Measurements from ENCODE around the gene SERGEF. TPM values are rescaled to one million over a fixed set of nuclear protein-coding genes. Genes with fewer than 3 reads are reported as not detected.

SERGEF gene
- 10 to 100 TPM; 30.4 to 38.8 TPM for total RNA-seq

GRCh38 chr11:18012906-18013781, at the start of gene SERGEF:
Gene SERGEF (minus strand): TSS chr11:18013047. CDS start chr11:18013010, 37 bp downstream.
- H3K36me3 Mint-ChIP-seq = peaks cover 2% of the 10 kb centered on the region
- H3K27me3 Mint-ChIP-seq = no peaks in the 10 kb centered on the region
- peak; percentile 95 for DNase-seq
- H3K27ac Mint-ChIP-seq = peak within 1 kb of the TSS; percentile 98
- peak; percentile 94 for ATAC-seq
- peak within 1 kb of the TSS; percentile 86 for H3K4me3 Mint-ChIP-seq
- no peaks in the 10 kb centered on the region for H3K9me3 Mint-ChIP-seq (ENCODE audit: low read depth)
- CTCF ChIA-PET = interaction anchor here (1.0 to 2.6 kb wide), 8 partner anchors 16 to 708 kb away, joined by 3 to 10 read pairs (median 4); partner anchors contain the start of gene SAAL1
- H3K4me1 Mint-ChIP-seq = peaks cover 33% of the 10 kb centered on the region

- H3K36me3 Mint-ChIP-seq = no peaks in the 10 kb centered on the region
- H3K27me3 Mint-ChIP-seq = peaks cover under 1% of the 10 kb centered on the region
- ATAC-seq (no peak), DNase-seq (no peak)
- H3K9me3 Mint-ChIP-seq (ENCODE audit: low read depth) = no peaks in the 10 kb centered on the region
- H3K4me3 Mint-ChIP-seq = no peak overlapping the region
- H3K4me1 Mint-ChIP-seq = no peaks in the 10 kb centered on the region
- CTCF ChIA-PET = no interaction called here
- H3K27ac Mint-ChIP-seq = no peak overlapping the region
These were observed 48.5 kb upstream of the SERGEF start for GRCh38 chr11:18061351-18061750.

DNA sequence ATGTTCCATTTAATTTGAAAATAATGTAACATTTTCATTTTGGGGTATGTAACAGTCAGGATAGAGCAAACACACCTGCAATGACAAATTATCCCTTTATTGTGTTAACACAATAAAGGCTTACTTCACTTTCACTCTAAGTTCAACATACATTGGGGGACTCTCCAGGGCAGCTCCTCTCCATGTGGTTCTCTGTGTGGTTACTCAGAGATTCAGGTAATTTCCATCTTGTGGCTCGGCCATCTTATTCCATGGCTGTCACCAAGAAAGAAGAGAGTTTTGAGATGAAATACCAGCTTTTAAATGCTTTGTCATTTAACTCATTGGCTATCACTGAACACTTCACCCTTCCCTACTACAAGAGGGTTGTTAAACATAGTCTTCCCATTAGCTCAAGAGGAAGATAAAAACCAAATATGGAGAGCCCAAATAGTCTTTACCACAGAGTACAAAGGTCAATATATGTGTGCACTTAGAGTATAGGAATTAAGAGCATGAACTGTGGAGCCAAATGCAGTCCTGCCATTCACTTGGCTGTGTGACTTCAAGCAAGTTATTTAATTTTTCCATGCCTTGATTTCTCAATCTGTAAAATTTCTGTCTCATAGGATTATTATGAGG, 43.8 kb upstream of the SERGEF start:
- Mint-ChIP-seq H3K9me3 (ENCODE audit: low read depth) (no peaks in the 10 kb centered on the region), H3K27ac (no peak overlapping the region), H3K36me3 (no peaks in the 10 kb centered on the region), H3K27me3 (peaks cover 2% of the 10 kb centered on the region), H3K4me1 (no peaks in the 10 kb centered on the region), H3K4me3 (no peak overlapping the region)
- CTCF ChIA-PET = no interaction called here
- ATAC-seq (no peak), DNase-seq (no peak)

GRCh38 chr11:18054511-18055103, 41.8 kb upstream of the SERGEF start:
- Mint-ChIP-seq H3K4me3 (no peak overlapping the region), H3K4me1 (no peaks in the 10 kb centered on the region), H3K36me3 (no peaks in the 10 kb centered on the region), H3K27ac (no peak overlapping the region), H3K27me3 (peaks cover 6% of the 10 kb centered on the region), H3K9me3 (ENCODE audit: low read depth) (no peaks in the 10 kb centered on the region)
- CTCF ChIA-PET = no interaction called here
- DNase-seq = no peak
- no peak for ATAC-seq

DNA sequence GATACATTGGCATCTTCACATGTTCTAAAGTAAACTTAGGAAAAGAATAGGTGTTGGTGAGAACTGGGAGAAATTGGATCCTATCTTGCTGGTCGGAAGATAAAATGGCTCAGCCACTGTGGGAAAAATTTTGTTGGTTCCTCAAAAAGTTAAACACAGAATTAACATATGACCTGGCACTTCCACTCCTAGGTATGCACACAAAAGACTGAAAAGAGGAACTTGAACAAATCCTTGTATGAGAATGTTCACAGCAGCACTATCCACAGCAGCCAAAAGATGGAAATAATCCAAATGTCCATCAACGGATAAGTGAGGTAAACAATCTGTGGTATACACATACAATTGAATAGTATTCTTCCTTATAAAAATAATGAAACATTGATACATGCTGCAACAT, 38.0 kb upstream of the SERGEF start:
- Mint-ChIP-seq H3K9me3 (ENCODE audit: low read depth) (no peaks in the 10 kb centered on the region), H3K27ac (no peak overlapping the region), H3K4me1 (no peaks in the 10 kb centered on the region), H3K27me3 (peaks cover 35% of the 10 kb centered on the region), H3K4me3 (no peak overlapping the region), H3K36me3 (no peaks in the 10 kb centered on the region)
- DNase-seq (no peak), ATAC-seq (no peak)
- CTCF ChIA-PET = no interaction called here

DNA sequence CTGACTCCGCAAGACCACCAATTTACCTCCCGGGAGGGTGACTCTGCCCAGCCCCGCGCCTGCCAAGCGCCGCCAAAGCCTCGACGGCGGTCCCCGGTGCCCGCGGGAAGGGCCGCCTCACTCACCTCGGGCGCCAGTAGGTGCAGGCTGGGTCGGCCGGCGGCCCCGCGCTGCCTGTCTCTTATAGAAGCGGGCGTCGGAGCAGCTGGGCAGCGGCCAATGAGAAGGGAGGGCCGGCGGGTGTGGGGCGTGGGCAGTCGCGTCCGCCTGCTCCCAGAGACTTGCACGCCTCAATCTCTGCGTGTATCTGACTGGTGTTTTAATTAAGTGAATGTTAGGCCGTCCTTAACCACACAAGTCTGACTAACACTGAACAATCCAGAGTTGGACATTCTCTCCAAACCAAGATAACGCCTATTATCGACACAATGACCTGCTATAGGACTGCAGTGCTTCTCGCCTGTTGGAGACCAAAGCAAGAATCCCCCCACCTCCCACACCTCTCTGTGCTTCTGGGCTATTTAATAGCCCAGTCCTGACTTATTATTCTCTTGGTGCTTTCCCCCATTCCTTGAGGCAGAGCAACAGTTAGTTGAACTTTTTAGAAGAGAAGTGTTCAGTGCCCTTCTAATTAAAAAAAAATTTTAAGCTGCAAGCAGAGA, 33.4 kb upstream of the SERGEF start, which contains the start of gene TPH1:
TSS of gene TPH1 (minus strand) at position 154 of the 662 bp plus-strand sequence. CDS start 5,507 bp downstream, outside the sequence.
- Mint-ChIP-seq H3K36me3 (no peaks in the 10 kb centered on the region), H3K27me3 (peaks cover 64% of the 10 kb centered on the region), H3K27ac (no peak within 1 kb of the TSS), H3K4me1 (no peaks in the 10 kb centered on the region), H3K9me3 (ENCODE audit: low read depth) (no peaks in the 10 kb centered on the region), H3K4me3 (no peak within 1 kb of the TSS)
- no peak for DNase-seq
- ATAC-seq = no peak
- CTCF ChIA-PET = interaction anchor here (0.5 kb wide), 1 partner anchor 457 kb away, joined by 4 read pairs; no protein-coding TSS in a partner anchor

DNA sequence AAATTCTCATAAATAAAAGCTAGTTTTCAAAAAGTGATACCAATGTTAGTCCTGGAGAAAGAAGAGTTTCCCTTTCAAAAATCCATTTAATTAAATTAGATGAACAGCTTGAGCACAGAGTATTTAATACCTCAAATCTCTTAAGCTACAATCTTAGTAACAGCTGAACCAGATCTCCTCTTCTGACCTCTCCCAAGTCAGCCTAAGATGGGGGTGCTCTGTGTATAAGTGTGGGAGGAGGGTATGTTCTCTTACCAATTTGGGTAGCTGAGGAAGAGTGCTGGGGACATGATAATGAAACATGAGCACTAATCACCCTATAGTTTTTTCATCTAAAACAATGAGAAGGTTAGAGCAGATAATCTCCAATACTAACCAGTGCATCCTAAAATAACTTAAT, 23.6 kb upstream of the SERGEF start:
- no peak overlapping the region for H3K27ac Mint-ChIP-seq
- ATAC-seq (no peak), DNase-seq (no peak)
- no peaks in the 10 kb centered on the region for H3K9me3 Mint-ChIP-seq (ENCODE audit: low read depth)
- H3K27me3 Mint-ChIP-seq = peaks cover 4% of the 10 kb centered on the region
- no peak overlapping the region for H3K4me3 Mint-ChIP-seq
- CTCF ChIA-PET = interaction anchor here (0.6 kb wide), 1 partner anchor 10 kb away, joined by 4 read pairs; no protein-coding TSS in a partner anchor
- H3K4me1 Mint-ChIP-seq = no peaks in the 10 kb centered on the region
- no peaks in the 10 kb centered on the region for H3K36me3 Mint-ChIP-seq

- ATAC-seq (no peak), DNase-seq (no peak)
- no peaks in the 10 kb centered on the region for H3K27me3 Mint-ChIP-seq
- CTCF ChIA-PET = no interaction called here
- H3K4me3 Mint-ChIP-seq = no peak overlapping the region
- H3K4me1 Mint-ChIP-seq = peaks cover 8% of the 10 kb centered on the region
- no peak overlapping the region for H3K27ac Mint-ChIP-seq
- no peaks in the 10 kb centered on the region for H3K36me3 Mint-ChIP-seq
- no peaks in the 10 kb centered on the region for H3K9me3 Mint-ChIP-seq (ENCODE audit: low read depth)
These were observed 14.6 kb upstream of the SERGEF start for GRCh38 chr11:18027475-18027874.

DNA sequence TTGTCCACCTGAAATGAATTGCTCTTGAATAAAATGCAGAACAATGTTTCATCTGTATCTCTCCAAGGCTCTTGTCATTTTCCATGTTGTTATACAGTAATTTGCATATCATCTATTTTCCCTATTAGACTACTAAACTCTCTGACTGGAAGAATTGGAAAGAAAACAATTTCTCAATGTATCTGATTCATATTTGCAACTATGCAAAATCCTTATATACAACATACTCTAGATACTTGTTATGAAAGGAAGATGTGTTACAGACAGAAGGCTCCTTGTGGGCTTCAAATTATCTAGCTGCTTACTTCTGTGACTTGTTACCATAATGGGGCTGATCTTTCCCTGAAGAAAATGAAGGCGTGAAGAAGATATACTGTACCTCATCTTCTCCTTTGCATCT, 9.6 kb upstream of the SERGEF start:
- DNase-seq (no peak), ATAC-seq (no peak)
- H3K9me3 Mint-ChIP-seq (ENCODE audit: low read depth) = no peaks in the 10 kb centered on the region
- H3K4me1 Mint-ChIP-seq = peaks cover 4% of the 10 kb centered on the region
- no peaks in the 10 kb centered on the region for H3K36me3 Mint-ChIP-seq
- no peaks in the 10 kb centered on the region for H3K27me3 Mint-ChIP-seq
- CTCF ChIA-PET = no interaction called here
- H3K27ac Mint-ChIP-seq = no peak overlapping the region
- no peak overlapping the region for H3K4me3 Mint-ChIP-seq

- no peaks in the 10 kb centered on the region for H3K9me3 Mint-ChIP-seq (ENCODE audit: low read depth)
- peaks cover 6% of the 10 kb centered on the region for H3K4me1 Mint-ChIP-seq
- DNase-seq (no peak), ATAC-seq (no peak)
- no peaks in the 10 kb centered on the region for H3K27me3 Mint-ChIP-seq
- CTCF ChIA-PET = interaction anchor here (1.0 kb wide), 1 partner anchor 86 kb away, joined by 3 read pairs; the partner anchor contains the start of gene SAAL1
- no peak overlapping the region for H3K4me3 Mint-ChIP-seq
- H3K27ac Mint-ChIP-seq = no peak overlapping the region
- no peaks in the 10 kb centered on the region for H3K36me3 Mint-ChIP-seq
These were observed 6.8 kb upstream of the SERGEF start for GRCh38 chr11:18019650-18020049.

- no peak for DNase-seq
- Mint-ChIP-seq H3K27ac (no peak overlapping the region), H3K36me3 (peaks cover under 1% of the 10 kb centered on the region), H3K27me3 (no peaks in the 10 kb centered on the region), H3K4me3 (no peak overlapping the region), H3K4me1 (peaks cover 23% of the 10 kb centered on the region), H3K9me3 (ENCODE audit: low read depth) (no peaks in the 10 kb centered on the region)
- no peak for ATAC-seq
- CTCF ChIA-PET = no interaction called here
These were observed 3.9 kb upstream of the SERGEF start for GRCh38 chr11:18016789-18017188.

DNA sequence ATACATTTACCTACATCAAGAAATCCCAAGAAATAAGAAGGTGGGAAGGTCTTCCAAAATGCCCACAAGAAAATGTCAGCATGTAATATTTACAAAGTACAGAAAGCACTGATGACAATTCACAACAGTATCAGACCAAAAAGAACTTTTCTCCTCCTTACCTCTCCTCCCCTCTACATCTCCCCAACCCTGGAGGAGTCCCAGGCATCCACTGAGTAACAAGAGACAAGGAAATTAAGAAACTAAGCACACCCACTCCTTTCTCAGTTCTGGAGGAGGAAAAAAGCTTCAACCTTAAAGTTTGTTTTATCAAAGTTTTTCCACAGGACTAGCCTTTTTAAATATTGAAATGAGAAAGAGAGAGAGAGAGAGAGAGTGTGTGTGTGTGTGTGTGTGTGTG, 2.0 kb upstream of the SERGEF start:
- Mint-ChIP-seq H3K27me3 (no peaks in the 10 kb centered on the region), H3K36me3 (peaks cover 2% of the 10 kb centered on the region), H3K27ac (peak overlapping the region; percentile 42), H3K4me3 (no peak overlapping the region), H3K4me1 (peaks cover 33% of the 10 kb centered on the region), H3K9me3 (ENCODE audit: low read depth) (no peaks in the 10 kb centered on the region)
- CTCF ChIA-PET = interaction anchor here (1.7 kb wide), 1 partner anchor 706 kb away, joined by 3 read pairs; no protein-coding TSS in a partner anchor
- ATAC-seq (no peak), DNase-seq (no peak)
